Activated T-helper 1 cell treated with Interleukin-2 at 50 U/mL for 16 hours (primary cell): ENCODE measurements around the gene WDR70.
"Not testable (repeated sequence)": the region's sequence is repeated elsewhere in the genome, so short reads cannot be mapped to it uniquely, and the experiment has no call there.

Source experiments
- DNase-seq: peaks from one replicate; pipeline ENCODE4 v3.0.0-alpha.2; 2020; ENCODE audit warnings: low read depth

Gene WDR70

DNA sequence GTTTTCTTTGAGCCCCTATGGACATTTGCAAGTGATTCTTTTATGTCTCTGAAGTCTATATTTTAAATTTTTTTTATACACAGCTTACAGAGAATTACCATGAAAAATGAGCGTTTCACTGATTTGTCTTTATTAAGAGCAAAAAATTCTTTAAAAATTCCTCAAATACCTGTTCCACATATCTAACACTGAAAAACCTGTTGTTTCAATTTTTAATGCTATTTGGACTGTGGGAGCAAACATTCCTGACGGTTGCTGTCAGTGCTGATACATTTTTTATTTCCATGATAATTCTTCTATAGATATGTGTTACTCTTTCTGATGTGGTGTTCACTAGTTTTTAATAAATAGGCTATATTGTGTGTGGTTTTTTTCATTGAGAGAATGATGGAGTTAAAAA lies 261.0 kb downstream of the WDR70 start:
- DNase-seq = no peak

GRCh38 chr5:37641933-37642332 lies 262.8 kb downstream of the WDR70 start:
- DNase-seq = no peak

GRCh38 chr5:37645707-37646106 lies 266.6 kb downstream of the WDR70 start:
- no peak for DNase-seq

- DNase-seq = not testable (repeated sequence)
Measured at GRCh38 chr5:37654566-37654965, 275.4 kb downstream of the WDR70 start.

DNA sequence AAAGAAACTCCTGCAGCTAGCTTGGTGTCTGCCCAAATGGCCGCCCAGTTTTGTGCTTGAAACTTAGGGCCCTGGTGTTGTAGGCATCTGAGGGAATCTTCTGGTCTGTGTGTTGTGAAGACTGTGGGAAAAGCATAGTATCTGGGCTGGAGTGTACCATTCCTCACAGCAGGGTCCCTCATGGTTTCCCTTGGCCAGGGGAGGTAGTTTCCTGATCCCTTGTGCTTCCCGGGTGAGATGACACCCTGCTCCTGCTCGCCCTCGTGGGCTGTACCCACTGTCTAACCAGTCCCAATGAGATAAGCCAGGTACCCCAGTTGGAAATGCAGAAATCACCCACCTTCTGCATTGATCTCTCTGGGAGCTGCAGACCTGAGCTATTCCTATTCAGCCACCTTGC lies 277.9 kb downstream of the WDR70 start:
- DNase-seq = no peak

DNA sequence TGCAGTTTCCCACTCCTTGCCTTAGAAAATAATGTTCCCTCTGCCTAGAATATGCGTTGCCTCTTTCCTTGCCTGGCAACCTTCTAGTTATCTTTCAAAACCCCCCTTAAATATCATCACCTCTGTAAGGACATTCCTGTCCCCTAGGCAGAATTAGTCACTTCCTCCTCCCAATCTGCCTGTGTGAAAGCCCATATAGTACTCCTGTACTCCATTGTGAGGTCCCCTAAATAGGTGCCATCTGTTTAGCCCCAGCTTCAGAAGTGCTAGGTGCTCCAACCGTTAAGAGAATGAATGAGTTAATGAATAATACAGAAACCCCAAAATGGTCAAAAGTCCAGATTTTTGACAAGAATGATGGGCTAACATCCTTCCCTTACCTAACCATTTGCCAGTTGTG lies 279.3 kb downstream of the WDR70 start:
- DNase-seq = no peak

DNA sequence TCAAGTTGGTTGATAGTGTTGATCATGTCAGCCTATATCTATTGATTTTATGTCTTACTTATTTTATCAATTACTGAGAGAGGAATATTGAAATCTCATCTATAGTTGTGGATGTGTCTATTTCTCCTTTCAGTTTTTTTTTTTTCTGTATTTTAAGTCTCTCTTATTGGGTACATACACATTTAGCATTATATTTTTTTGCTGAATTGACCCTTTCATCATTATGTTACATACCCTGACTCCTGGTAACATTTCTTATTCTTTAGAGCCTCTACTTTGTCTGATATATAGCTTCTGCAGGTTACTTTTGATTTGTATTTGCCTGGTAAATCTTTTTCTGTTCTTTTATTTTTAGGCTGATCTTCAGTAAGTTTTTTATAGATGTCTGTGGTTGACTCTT lies 281.2 kb downstream of the WDR70 start:
- no peak for DNase-seq

GRCh38 chr5:37661227-37661920 lies 282.3 kb downstream of the WDR70 start:
- no peak for DNase-seq

DNA sequence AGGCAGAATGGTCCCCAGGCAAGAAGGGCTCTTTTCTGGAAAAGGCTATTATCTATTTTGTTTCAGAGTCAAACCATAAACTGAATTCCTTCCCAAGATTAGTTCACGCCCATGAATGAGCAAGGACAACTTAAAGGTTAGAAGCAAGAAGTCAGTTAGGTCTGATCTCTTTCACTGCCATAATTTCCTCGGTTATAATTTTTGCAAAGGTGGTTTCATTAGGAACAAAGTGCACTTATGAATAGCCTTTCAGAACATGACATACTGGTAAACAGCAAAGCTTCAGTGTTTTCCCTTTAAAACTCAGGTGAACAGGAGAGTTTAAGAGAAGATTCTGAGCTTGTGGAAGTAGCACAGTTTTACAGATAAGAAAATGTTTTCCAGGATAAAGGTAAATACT lies 282.8 kb downstream of the WDR70 start:
- no peak for DNase-seq

DNA sequence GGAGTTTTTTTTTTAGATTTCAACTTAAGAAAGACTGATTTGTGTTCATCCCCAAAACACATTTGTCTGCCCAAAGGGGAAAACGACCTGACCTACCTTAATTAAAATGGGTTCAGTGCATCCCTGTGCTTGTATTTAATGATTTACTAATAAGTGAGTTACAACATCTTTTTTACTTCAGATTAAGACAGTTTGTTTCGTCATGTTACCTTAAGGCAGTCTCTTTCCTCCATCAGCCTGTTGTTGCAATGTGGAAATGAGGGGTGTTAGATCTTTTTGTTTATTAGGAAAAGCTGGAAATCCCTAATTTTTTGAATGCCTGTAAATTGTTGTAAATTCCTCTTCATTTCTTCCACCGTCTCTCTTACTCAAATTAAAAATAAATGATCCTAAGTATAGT lies 283.2 kb downstream of the WDR70 start:
- DNase-seq = no peak

GRCh38 chr5:37662789-37663485 lies 283.8 kb downstream of the WDR70 start:
- DNase-seq = no peak

- no peak for DNase-seq
Measured at GRCh38 chr5:37663538-37663937, 284.4 kb downstream of the WDR70 start.

DNA sequence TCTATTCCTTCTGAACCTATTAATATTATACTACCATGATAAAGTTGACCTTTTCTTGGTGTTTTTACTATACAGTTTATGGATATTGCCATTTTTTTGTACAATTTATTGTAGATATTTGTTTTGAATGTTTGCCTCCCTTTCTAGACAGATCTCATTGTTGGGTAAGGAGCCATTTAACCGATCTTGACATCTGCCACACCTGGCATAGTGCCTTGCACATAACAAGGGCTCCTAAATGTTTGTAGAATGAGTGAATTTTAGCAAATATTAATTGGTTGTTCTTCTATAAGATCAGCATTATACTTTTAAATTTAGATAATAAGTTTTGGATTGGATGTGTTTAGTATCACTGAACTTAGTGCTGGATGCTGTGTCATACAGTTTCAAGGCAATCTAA lies 285.4 kb downstream of the WDR70 start:
- no peak for DNase-seq

DNA sequence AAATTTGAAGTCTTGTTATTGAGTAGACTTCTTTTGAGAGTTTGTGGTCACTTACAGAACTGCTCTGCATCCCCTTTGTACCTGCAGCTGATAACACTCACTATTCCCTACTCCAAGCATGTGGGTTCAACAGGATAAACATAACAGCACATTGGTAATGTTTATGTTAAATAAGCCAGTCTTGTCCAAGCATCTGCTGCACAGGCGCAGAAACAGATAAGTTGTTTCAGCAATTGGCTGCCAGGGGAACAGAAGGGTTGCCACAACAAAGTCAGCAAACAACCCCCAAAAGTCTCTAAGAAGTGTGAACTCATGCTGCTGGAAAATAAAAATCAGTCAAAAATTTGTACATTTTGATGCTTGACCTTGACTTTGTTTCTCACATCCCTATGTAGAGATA lies 286.2 kb downstream of the WDR70 start:
- no peak for DNase-seq

DNA sequence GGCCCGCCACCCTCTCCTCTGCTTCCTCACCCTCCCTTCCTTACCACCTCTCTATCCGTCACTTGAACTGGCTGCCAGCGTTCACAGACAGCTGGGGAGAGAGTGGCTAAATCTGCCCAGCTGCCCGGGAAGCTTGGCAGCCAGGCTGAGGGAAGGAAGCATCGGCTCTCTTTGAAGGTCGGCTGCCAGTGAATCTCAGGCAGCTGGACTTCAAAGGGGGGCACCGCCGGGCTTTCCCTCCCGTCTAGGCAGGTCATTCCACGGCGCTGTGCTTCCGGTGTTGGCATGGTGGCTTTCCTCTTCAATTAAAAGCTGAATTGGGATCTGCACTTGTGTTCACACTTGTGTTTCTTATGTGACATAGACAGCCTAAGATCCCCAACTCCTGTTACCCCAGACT lies 286.8 kb downstream of the WDR70 start:
- DNase-seq = no peak

DNA sequence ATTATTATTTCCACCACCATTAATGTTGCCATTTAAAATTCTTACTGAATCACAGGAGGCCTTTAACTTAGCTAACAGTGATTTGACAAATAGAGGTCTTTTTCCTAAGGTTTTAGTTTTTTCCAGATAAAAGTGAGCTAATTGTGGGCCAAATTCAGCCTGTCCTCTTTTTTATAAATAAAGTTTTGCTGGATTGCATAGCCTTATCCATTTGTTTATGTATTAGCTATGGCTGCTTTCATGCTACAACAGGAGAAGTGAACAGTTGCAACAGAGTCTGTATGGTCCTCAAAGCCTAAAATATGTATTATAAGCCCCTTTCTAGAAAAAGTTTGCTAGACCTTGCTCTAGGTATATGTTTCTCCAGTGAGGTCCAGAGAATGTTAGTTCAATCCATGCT lies 288.3 kb downstream of the WDR70 start:
- no peak for DNase-seq

DNA sequence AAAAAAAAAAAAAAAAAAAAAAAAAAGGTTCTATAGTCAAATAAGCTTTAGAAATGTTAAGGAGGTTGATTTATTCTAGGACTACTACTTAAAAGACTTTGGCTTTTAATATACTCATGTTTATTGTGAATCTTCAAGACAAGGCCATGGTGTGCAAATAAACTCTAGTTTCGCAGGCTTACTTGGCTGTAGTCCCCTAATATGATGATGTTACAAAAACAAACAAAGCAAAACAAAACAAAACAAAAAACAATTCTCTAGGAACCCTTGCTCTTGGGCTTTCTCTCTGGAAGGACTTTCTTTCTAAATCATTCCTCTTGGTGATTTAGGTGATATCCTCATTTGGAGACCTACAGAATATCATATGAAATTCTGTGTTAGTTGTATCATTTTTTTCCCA lies 288.7 kb downstream of the WDR70 start:
- DNase-seq = no peak

DNA sequence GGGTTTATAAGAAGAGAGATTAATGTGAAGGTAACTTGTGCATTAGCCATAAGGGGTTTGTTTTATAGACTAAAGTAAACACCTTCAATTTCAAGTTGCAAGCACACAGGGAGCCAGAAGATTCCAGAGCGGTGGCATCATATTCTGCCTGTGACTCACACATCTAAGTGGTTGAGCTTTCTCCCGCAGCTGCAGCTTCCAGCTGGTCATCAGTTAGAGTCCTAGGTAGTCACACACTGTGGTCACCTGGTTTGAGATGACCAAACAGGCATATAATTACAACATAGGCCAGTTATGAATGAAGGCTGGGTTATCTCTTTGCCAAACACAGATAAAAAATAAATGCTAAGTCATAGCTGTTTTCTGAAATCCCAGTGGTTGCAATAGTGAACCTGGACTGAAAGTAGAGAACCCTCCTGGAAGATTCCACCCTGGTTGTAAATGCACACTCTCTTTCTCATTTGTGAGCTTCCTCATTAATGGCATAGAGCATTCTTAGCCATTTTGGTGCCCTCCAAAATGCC lies 289.5 kb downstream of the WDR70 start:
- DNase-seq = no peak

GRCh38 chr5:37672118-37672588 lies 293.0 kb downstream of the WDR70 start:
- DNase-seq = not testable (repeated sequence)

GRCh38 chr5:37674361-37674760 lies 295.2 kb downstream of the WDR70 start:
- DNase-seq = not testable (repeated sequence)

DNA sequence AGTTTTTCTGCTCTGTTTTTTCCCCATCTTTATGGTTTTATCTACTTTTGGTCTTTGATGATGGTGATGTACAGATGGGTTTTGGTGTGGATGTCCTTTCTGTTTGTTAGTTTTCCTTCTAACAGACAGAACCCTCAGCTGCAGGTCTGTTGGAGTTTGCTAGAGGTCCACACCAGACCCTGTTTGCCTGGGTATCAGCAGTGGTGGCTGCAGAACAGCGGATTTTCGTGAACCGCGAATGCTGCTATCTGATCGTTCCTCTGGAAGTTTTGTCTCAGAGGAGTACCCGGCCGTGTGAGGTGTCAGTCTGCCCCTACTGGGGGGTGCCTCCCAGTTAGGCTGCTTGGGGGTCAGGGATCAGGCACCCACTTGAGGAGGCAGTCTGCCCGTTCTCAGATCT lies 300.2 kb downstream of the WDR70 start:
- not testable (repeated sequence) for DNase-seq

GRCh38 chr5:37679903-37680302 lies 300.8 kb downstream of the WDR70 start:
- not testable (repeated sequence) for DNase-seq

DNA sequence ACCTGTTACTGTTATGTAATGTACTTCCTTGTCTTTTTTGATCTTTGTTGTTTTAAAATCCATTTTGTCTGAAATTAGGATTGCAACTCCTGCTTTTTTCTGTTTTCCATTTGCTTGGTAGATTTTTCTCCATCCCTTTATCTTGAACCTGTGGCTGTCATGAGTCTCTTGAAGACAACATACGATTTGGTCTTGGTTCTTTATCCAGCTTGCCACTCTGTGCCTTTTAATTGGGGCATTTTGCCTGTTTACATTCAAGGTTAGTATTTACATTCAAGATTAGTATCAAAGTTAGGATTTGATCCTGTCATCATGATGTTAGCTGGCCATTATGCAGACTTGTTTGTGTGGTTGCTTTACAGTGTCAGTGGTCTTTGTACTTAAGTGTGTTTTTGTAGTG lies 304.0 kb downstream of the WDR70 start:
- no peak for DNase-seq

- no peak for DNase-seq
Measured at GRCh38 chr5:37685211-37685610, 306.1 kb downstream of the WDR70 start.
